HG03520 (cell line): ENCODE data around the gene SIK3.

ENCODE experiments used
- ATAC-seq: cut with Tn5 transposase; IDR thresholded peaks from one replicate; pipeline ENCODE4 v1.9.1; 2021; ENCODE audit warnings: mild to moderate bottlenecking, moderate library complexity; ENCODE audit not compliant: unreplicated experiment

The SIK3 gene

DNA sequence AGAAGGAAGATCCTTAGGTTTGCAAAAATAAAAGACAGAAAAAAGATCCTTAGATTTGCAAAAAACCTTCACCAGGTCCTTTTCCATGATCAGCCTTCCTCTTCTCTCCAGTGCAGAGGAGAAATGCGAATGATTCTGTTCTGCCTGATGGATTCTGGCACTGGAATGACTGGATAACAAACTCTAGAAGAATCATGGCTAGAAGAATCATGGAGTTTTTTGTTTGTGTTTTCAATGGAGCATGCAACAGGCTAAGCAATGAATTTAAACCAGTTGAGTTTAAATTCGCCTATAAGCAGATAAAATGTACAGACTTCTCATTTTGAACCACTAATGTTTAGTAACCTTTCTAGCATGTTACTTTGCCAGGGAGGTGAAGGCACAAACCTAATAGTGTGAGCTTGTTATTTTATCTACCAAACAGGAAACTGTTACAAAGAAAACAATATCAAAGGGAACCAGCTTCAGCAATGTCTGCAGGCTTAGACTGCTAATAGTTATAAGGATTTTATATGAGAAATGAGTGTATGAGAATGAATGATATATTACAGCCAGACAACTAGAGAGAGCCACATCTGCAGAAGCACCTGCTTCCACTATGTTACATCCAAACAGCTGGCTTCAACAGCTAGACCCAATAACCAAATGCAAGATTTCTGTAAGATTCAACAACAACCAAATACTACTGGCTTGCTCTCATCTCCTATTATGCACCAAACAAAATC, 196.1 kb downstream of the SIK3 start:
- ATAC-seq, result no peak

DNA sequence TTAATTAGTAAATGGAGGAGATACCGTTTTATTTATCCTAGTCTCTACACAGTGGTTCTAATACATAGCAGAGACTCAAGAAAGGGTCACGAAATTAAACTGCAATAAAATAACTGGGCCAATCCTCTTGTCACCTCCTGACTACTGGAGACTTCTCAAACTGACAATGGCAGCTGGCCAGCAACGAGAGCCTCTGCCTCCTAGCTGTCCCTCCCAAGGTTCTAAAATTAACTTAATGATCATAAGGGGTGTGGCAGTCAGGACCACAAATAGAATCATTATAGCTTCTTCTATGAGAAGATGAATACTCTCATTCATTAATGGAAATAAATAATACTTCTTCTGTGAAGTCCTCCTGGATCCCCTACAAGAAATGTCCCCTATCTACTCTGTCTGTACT, 197.0 kb downstream of the SIK3 start:
- no peak for ATAC-seq

DNA sequence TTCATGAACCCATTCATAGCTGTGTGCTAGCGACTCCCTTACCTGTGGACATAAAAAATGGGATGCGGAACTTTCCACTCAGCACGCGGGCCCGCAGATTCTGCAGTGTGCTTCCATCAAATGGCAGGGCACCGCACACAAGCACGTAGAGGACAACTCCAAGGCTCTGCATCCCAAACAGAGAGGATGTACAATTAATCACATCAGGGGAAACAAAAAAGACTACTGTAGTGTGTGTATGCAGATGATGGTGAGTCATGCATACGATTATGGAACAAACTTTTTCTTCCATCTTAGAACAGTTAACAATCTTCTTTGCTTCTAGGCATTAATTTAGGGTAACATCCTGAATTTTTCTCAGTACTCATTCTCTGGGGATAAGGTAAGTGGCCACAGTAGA, 202.0 kb downstream of the SIK3 start:
- ATAC-seq, result no peak

DNA sequence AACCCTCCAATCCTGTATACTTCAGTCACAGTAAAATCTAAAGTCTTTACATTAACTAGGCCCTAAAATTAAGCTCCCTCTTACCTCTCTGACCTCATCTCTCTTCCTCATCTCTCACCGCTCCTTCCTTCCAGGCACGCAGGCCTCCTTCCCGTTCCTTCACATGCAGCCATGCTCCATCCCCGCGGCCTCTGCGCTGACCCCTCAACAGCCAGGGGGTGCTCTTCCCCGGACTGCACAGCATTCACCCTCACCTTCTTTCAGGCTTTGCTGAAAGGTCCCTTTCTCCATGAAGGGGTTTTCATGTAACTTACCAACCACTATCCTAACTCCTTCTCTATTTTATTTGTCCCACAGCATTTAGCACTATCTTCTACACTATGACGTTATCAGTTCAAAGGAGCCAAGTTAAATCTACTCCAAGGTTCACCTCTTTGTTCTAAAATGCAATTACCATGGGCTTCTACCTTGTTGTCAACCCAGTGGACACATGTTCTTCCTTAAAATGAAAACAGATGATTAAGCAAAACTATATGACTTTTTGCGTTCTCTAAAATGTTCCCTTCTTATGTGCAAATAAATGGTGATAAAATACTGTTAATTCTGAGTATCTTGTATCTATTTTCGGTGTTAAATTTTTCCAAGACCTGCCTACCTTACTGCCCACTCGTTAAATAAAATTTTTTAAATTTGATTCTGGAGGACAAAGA, 203.0 kb downstream of the SIK3 start:
- no peak for ATAC-seq

DNA sequence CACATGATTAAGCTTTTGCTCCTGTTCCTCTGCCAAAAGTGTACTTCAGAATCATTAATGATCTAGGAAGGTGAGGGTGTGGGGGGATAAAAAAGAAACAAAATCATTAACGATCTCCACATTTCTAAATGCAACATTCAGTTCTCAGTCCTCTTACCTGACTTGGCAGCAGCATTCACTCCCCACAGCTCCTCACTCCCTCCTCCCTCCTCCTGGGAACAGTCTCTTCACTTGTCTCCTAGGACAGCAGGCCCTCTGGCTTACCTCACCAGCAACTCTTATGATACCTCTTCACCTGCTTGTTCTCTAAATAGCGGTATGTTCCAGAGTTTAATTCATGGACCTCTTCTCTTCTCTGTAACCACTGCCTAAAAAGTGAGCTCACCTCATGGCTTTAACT, 204.3 kb downstream of the SIK3 start:
- ATAC-seq, result no peak

DNA sequence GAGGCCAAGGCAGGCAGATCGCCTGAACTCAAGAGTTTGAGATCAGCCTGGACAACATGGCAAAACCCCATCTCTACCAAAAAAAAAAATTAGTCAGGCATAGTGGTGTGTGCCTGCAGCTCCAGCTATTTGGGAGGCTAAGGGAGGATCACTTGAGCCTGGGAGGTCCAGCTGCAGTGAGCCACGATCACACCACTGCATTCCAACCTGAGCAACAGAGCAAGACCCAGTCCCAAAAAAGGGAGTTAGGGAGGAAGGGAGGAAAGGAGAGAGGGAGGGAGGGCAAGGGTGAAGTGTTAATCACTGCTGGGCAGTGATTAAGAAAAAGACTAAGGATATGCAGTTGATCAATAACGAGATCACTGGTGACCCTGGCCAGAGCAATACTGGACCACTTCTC, 204.8 kb downstream of the SIK3 start:
- no peak for ATAC-seq

DNA sequence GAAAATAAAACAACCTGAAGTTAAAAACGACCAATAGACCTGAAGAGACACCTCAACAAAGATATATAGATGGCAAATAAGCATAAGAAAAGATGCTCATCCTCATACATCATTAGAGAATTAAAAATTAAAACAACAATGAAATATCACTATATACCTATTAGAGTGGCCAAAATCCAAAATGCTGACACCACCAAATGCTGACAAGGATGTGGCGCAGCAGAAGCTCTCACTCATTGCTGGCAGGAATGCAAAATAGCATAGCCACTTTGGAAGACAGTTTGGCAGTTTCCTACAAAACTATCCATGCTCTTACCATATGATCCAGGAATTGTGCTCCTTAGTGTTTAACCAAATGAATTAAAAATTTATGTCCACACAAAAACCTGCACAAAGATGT, 205.9 kb downstream of the SIK3 start:
- no peak for ATAC-seq

DNA sequence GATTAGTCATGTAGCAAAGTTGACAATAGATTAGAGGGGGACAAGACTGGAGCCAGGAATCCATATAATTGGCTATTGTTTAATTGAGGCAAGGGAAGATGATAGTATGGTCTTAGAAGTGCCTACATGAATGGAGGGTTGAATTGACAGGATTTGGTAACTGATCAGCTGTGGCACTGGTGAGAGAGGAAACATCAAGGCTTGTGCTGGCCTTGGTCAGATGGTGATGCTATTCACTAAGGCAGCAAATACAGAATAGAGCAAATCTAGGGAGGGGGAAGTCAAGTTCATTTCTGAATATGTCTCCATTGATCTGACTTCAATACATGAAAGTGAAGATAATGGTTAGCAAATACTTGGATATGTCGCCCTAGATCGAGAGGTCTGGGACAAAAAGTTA, 206.5 kb downstream of the SIK3 start:
- no peak for ATAC-seq

DNA sequence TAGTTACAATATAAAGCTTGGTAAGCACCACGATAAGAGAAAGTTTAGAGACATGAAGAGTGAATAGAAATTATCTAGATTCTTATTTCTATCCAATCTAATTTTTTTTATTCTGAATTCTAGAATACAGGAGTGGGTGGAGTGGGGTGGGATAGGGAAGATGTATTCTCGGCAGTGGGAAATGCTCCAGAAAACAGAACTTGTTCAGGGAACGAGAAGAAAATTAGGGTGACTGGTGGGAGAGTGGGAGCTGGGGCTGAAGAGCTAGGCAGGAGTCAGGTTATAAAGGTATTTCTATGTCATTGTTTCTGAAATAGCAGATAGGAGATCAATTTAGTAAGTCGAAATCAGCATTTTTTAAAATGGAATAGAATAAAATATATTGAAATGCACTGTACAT, 207.6 kb downstream of the SIK3 start:
- ATAC-seq, result no peak

DNA sequence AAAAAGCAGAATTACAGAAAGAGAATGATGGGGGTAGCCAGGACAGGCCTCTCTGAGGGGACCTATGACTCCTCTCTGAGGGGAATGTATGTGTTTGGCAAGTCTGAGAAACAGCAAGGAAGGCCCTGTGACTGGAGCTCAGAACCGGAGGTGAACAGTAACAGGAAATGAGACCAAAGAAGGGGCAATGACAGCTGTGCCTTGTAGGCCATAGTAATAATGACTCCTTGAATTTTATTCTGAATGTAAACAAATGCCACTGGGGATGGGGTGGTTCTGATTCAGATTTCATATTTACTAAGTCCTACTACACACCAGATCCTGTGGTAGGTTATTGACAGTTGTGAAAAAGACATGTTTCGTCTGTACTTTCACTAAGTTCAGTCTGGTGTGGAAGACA, 208.0 kb downstream of the SIK3 start:
- ATAC-seq, result no peak

DNA sequence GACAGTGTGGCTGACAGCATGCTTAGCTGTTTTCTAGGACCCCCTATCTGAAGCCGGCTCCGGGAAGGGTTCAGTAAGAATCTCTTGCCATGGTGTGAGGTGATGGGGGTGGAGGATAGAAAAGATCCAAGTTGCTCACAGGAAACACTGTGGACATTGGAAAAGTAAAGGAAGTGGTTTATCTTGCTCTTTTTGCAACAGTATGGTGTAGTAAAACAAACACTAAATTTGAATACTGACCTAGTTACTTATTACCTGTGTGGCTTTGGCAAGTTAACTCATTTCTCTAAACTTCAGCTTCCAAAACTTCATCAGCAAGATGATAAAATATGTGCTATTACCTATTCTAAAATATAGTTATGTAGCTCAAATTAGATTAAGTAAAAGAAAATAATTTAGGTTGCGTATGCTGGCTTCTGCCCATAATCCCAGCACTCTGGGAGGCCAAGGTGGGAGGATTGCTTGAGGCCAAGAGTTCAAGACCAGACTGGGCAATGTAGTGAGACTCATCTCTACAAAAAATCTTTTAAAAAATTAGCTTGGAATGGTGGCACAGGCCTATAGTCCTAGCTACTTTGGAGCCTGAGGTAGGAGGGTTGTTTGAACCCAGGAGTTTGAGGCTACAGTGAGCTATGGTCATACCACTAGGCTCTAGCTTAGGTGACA, 209.2 kb downstream of the SIK3 start:
- no peak for ATAC-seq

DNA sequence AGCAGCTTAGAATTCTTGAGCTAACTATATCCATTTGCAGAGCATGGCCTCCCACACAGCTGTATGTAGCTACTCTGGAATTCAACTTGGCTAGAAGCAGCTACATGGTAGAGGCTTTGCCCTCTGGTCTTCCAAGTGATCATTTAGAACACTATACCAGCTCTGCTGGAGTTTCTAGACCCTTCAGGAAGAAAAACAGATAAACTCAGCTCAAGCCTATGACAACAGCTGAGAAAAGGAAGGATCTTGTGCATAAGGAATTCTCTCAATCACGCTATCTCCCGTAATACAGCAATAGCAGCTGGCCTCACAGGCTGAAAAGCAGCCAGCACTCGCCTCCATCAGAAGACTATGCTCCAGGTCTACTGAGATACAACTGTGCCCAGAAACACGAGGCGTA, 210.2 kb downstream of the SIK3 start:
- no peak for ATAC-seq

DNA sequence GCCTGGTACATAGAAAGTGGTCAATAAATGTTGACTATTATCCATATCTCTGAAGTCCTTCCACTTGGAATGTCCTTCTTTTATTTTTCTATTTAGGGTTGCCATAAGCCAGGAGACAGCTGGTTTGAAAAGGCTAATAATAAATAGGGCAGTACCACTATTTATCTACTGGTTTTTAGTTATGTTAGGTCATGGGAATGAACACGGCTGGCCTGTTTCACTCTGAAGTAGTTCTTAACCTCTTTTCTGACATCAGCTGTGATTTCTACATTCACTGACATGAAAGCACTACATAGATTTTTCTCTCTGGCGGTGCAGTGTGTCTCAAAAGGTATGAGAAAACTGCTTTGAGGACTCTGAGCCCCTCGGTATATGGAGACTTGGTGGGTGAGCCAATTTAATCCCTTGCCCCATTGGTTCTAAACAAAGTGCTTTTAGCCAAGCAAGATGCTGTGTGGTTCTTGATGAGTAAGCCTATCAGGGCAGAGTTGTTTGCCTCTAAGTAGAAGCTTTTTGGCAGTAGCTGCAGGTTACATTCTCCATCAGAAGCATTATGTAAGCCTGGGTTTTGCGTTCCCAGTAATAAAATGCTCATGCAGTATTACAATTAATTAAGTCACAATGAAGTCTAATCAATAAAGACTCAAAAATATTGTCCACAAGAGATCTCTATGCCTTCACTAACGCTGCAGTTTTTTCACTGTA, 212.1 kb downstream of the SIK3 start:
- no peak for ATAC-seq

DNA sequence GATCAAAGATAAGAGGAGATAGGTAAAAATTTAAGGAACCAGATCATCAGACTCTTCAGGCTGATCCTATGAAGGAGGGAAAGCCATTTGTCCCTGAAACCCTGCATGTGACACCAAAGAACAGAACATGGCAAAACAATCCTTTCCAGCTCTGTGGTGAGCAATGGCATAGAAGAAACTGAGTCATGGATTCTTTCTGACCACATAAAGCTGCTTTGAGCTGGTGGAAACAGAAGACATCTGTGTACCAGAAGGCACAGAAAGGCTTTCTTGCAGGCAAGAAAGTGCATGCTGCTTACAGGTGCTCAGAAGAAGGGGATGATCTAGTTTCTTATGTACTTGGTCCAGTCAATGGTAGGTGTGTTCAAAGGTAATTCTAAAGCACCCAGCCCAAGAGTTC, 215.8 kb downstream of the SIK3 start:
- ATAC-seq, result no peak

DNA sequence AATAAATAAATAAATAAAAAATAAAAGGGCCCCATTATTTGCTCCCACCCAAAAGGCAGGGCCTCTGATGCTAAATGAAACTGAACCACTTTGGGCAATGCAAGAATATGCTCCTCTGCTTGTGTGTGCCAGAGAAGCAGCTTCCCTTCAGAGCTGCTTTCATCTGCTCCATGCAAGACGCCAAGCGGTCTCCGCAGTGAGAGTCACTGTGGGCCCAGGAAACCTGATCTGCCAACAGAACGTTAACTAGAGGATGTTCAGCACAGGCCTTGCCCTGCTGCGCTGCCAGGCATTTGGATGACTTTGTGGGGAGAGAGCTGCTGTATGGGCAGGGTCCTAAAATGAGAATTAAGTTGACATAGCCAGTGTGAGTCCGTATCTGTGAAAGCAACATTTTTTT, 217.1 kb downstream of the SIK3 start:
- no peak for ATAC-seq

DNA sequence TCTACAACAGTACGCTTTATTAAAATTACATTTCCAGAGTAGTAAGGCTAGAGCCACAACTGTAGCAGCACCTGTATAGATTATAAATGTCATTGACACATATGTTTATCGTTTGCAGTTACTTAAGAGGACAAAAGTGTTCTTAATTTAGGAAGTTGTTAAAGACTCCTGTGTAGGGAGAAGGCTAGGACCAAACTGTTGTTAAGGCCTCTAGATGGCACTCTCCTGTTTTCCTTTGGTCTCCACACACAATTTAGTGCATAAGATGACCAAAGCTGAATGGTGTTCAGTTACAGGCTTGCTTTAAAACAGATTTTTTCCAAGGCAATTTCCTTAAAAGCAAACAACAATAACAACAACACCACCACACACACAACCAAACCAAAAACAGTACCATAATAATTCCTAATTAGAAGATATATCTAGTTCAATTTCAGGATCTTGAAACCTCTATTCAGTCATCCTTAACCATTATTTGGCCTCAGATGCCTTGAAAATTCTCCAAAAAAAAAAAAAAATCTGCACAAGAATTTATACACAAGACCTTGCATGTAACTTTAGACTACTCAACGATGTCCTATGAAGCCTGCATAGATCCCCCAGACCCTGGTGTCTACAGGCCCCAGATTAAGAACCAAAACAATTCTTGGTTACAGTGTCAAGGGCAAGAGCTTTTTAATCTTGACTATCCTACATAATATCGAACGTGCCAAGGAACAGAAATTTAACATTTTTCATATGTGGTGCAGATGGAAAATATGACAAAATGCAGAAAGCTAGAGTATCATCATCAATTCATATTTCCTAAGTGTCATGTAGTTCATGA, 218.2 kb downstream of the SIK3 start:
- ATAC-seq, result no peak

DNA sequence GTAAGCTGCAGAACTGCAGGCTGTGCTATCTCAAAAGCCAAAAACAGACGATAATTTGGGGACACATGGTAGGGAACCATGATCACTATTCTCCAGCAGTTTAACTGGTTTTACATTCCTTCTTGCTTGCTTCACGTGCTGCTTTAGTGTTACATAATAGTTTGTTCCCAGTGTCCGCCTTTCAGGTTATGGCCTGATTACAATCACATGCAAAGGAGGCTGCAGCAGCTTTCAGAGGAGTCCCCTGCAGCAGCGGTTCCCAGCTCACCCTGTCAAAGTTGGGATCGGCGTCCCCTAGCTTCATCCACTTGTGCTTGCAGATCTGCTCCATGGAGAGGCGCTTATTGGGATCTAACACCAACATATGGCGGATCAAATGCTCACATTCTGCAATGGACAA, 221.6 kb downstream of the SIK3 start:
- ATAC-seq, result no peak

DNA sequence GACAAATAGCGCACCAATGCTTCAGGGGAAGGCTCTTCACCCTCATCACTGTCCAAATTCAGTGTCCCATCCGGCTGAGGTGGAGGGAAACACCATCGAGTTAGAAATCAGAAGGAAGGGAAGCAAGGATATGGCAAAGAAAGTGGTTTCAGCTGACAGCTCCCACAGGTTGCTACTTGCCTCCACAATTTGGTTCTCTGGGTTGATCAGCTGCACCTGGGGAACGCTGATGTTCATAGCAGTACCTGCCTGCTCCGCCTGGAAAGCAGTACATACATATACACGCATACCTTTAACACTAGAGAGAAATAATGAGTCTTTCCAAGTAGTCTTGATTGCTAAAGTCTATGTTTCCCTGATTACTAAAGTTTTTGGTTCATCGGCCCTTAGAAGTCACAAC, 223.0 kb downstream of the SIK3 start:
- ATAC-seq, result no peak

DNA sequence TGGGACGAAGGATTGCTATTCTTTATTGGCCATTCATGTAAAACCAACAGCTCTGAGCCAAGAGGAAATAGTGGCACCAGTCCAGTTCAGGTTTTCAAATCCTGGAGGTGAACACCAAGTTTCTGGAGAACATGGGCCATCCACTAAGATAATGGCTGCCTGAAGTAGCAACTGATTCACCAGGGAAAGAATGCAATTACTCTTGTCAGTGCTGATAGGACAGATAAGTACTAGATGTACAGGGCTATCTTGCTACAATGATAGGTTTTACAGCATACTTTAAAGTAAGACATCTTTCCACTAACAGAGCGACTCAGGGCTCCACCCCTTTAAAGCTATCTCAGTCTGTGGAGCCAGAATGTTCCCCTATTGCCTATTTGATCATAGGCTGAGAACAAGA, 224.0 kb downstream of the SIK3 start:
- ATAC-seq, result no peak

DNA sequence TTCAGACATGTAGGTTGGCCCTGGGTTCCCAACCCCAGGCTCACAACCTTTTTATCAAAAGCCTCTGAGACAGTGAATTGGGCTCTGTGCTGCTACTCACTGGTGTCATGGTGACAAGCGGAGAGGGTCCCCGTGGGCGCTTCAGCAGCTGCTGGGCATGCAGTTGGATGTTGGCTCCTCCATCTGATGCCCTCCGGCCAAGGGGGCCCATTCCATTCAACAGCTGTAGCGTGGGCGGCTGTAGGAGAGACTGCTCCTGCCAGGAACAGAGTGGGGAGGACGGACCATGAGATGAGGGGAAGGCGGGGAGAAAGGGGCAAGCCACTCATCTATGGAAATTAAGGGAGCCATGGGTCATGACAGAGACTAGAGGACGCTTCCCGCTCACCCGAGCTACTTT, 224.8 kb downstream of the SIK3 start:
- no peak for ATAC-seq

DNA sequence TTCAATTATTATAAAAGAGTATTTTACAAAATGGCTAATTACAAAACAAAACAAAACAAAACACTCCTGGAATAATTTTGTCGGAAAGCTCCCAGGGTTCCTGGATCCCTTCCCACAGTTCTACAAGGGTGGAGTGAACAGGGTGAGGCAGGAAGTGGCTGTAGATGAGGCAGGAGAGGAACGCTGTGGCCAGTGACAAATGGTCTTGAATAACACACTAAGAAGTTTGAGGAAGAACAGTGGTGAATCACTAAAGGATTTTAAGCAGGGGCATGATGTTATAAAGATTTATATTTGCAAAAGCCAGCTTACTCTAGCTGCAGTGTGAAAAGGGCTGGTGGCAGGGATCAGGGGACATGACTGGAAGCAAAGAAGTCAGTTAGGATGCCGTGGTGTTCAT, 227.0 kb downstream of the SIK3 start:
- no peak for ATAC-seq
